ENCODE data around the gene MZT2A.

GRCh38 chr2:131520526-131520925 is 28.3 kb upstream of the MZT2A start:
- no peak for TF ChIP-seq REST (IDR thresholded peaks at IDR 0.05)
- TF ChIP-seq CTCF (IDR thresholded peaks at IDR 0.05; ENCODE audit: low read depth, low read length, missing input control) = no peak
- no peak for TF ChIP-seq GABPA (IDR thresholded peaks at IDR 0.05 in 1 of 2, conservative IDR thresholded peaks at IDR 0.05 in 1 of 2)

All from liver (tissue), 3 donors.